G401 (cell line): Measurements from ENCODE around the gene EPHA8. TPM values are rescaled to one million over a fixed set of nuclear protein-coding genes. Genes with fewer than 3 reads are reported as not detected.

Source experiments
- DNase-seq: peaks from one replicate; pipeline ENCODE4 v3.0.0-alpha.2; 2015; ENCODE audit warnings: low spot score
- in situ Hi-C: cut with HindIII; loops from 2 replicates; pipeline ENCODE4 v1.10.0; 2016; ENCODE audit warnings: low sequenced_read_pairs, mixed read lengths
- total RNA-seq: library from RNA; depleted of rRNA; stranded (reverse); fragments of >200 nt; shearing (Covaris generic); gene quantifications from 2 replicates; pipeline ENCODE4 v1.2.3, GENCODE V29; 2014

Gene EPHA8
- total RNA-seq, 1 experiment from 2014 or later: not detected

DNA sequence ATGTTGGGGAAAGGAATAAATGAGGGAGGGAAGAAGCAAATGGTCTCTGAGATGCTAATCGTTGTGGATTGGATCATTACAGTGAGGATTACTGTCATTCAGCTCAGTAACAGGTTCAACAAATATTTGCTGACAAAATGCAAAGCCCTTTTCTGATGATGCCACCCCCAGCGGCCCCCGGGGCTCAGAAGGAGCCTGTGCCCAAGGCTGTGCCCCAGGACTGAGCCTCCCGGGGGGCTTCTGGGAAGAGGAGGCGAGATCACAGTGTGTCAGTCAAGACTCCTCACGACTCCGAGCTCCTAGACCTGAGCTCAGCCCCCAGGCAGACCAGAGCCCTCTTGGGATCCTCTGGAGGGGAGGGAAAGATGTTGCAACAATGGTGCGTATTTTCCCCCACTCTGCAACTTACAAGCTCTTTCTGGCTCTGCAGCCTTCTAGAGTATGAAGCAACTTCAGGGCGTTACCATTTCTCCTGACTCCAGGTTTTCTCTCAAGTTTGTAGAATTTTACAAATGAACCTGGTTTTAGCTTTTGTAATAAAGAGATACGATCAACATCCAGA, 20.8 kb downstream of the EPHA8 start:
- no peak for DNase-seq
- in situ Hi-C loops: no loop called here

DNA sequence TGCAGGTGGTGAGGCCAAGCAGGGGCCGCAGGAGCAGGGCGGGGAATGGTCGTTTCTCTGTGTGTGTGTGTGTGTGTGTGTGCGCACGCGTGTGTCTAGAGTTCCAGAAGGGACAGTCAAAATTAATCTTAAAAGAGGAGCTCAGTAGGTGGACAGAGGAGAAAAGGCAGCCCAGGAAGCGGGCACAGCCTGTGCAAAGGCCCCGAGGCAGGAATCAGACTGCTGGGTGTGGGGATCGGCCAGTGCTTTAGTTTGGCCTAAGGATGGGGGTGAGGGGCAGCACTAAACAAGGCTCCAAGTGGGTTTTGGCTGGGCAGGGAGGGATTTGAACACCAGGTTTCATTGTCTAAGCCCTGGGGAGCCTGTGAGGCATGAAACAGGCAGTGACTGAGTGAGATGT, 21.7 kb downstream of the EPHA8 start:
- DNase-seq: no peak
- in situ Hi-C loops: no loop called here

DNA sequence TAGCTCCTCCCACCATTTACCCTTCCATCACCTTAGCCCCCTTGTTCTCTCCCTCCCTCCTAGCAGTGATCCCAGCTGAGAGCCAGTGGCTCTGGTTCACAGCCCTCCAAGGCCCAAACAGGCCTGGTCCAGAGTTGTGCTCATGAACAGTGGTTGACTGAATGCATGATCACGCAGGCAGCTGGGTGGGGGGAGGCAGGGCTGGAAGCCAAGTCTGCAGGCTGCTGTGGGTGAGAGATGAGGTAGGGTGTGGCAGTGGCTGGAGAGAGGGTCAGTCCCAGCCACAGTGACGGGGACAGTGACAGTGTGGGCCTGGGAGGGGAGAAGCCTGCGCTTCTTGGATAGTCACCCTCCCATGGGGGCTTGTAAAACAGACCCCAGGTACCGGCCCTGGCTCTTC, 22.2 kb downstream of the EPHA8 start:
- in situ Hi-C loops: no loop called here
- no peak for DNase-seq

DNA sequence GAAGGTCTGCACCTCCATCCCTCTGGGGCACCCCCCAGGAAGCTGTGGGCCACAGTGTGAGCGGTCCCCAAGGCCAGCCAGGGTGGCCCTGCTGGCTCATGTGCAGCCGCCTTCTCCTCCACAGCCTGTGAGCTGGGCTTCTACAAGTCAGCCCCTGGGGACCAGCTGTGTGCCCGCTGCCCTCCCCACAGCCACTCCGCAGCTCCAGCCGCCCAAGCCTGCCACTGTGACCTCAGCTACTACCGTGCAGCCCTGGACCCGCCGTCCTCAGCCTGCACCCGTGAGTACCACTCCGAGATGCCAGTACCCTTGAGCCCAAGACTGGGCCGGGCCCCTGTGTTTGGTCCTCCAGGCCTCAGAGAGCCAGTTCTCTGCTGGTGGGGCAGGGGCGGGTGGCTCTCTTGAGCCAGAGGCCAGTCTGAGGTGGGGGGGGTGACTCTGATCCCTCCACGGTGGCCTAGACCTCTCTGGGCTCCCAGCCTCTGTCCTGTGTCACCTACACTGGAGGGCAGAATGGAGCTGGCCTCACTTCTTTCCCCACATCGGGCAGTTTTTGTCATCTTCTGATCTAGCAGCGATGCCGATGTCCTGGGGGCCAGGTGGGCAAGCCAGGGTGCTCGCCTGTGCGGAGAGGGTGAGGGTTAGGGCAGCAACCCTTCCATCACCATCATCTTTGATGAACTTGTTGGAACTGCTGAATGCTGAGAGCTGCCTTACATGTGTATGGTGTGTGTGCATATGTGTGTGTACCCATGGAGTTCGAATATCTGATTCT, 23.3 kb downstream of the EPHA8 start:
- in situ Hi-C loops: no loop called here
- no peak for DNase-seq

DNA sequence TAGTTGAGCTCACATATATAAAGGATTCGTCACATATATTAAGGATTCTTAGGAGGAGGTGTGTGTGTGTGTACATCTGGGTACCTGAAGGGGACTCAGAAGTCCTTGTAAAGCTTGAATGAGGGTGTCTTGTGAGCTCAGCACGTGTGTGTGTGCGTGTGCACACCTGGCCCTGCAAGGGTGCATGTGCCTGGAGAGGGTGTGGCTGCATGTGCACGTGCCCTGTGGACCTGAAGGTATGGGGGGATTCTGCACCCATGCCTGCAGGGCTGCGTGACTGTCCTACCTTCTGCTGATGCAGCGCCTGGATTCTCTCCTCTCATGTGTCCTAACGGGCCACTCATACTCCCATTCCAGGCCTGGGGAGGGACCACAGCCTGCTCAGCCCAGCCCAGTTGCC, 24.0 kb downstream of the EPHA8 start:
- DNase-seq: no peak
- in situ Hi-C loops: no loop called here

DNA sequence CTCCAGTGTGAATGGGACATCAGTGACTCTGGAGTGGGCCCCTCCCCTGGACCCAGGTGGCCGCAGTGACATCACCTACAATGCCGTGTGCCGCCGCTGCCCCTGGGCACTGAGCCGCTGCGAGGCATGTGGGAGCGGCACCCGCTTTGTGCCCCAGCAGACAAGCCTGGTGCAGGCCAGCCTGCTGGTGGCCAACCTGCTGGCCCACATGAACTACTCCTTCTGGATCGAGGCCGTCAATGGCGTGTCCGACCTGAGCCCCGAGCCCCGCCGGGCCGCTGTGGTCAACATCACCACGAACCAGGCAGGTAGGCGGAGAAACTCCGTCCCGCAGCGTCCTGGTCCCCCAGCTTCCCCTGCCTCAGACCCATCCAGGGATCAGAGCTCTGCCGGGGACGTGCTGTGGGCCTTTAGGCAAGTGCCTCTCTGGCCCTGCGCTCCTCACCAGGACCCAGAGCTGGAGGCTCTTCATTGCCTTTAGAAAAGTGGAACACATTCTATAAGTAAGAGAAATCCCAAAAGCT, 25.7 kb downstream of the EPHA8 start:
- no peak for DNase-seq
- in situ Hi-C loops: no loop called here

DNA sequence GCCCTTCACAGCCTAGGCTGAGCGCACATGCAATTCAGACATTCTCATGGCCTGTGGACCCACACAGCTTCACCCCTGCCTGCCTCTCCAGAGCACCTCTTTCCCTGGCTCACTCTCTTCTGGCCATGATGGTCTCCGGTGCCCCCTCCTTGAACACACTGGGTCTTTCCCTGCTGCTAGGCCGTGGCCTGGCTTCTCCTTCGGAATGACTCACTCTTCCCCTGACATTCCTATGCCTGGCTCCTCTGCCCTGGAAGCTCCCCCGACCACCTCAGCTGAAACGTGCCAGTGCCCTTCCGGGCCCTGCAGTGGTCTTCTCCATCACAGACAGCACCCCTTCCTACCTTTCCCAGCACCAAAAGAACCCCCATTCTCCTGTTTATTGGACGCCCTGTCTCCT, 28.3 kb downstream of the EPHA8 start:
- DNase-seq: no peak
- in situ Hi-C loops: no loop called here

DNA sequence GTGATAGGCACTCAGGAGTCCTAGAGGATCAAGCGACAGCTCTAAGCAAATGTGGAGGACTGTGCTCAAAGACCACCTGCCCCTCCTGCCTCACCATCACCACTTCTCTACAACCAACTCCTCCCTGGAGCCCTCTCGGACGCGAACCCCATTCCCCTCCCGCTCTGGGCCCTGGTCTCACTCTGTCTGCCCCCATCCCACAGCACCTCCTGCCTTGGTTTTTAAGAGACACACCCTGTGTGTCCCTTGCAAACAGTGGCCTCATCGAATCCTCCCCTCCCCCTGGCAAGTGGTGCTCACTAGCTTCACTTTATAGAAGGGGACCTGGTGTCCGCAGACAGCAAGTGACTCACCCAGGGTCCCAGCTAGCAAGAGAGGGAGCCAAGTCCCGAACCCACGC, 28.8 kb downstream of the EPHA8 start:
- in situ Hi-C loops: no loop called here
- no peak for DNase-seq

DNA sequence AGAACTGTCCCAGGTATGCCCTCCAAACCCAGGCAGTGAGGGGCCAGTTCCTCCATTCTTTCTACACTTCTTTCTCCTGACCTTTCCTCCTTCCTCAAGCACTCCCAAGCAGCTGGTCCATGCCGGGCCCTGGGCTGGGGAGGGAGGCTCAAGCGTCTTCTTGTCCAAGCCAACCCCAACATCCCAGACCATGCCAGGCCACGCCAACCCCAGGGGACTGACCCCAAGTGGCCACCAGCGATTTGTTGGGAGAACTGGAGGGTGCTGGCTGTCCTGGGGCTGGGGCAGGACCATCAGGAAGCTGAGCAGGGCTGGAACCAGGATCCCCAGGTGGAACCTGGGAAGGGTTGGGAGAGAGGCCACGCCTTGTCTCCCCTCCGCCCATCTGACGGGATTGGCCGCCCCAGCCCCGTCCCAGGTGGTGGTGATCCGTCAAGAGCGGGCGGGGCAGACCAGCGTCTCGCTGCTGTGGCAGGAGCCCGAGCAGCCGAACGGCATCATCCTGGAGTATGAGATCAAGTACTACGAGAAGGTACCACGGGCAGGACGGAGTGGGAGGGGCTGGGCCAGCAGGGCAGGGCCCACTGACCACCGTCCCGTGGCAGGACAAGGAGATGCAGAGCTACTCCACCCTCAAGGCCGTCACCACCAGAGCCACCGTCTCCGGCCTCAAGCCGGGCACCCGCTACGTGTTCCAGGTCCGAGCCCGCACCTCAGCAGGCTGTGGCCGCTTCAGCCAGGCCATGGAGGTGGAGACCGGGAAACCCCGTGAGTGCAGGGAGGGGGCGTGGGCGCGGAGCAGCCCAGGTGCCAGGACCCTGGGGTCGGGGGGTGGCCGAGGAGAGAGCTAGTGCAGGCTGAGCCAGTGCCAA, 29.9 kb downstream of the EPHA8 start:
- DNase-seq: no peak
- in situ Hi-C loops: no loop called here

DNA sequence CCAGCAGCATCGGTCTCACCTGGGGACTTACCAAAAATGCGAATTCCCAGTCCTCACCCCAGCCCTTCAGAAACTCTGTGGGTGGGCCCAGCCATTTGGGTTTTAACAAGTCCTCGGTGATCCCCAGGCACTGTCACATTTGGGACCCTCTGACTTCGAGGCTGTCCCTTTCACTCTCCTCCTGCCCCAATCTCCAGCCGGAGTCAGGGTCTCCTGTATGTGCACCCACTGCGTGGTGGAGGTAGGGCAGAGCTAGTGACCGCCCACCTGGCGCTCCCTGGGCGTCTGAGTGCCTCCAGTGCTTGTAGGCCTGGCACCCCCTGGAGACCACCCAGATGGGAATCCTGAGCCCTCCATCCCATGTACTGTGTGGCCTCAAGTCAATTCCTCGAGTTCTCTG, 31.1 kb downstream of the EPHA8 start:
- DNase-seq: no peak
- in situ Hi-C loops: no loop called here

DNA sequence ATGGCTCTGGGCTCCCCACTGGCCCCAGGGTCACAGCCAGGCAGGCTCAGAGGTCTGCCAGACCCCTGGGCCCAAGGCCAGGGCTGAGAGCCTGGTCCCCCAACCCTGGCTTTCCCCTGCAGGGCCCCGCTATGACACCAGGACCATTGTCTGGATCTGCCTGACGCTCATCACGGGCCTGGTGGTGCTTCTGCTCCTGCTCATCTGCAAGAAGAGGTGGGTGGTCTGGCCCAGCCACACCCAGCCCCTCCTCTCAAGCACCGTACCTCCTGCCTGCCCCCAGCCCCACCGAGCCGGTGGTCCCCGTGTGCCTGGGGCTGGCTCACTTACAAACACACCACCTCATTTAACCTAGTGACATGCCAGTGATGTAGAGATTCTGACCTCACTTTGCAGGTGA, 31.8 kb downstream of the EPHA8 start:
- DNase-seq: no peak
- in situ Hi-C loops: no loop called here

DNA sequence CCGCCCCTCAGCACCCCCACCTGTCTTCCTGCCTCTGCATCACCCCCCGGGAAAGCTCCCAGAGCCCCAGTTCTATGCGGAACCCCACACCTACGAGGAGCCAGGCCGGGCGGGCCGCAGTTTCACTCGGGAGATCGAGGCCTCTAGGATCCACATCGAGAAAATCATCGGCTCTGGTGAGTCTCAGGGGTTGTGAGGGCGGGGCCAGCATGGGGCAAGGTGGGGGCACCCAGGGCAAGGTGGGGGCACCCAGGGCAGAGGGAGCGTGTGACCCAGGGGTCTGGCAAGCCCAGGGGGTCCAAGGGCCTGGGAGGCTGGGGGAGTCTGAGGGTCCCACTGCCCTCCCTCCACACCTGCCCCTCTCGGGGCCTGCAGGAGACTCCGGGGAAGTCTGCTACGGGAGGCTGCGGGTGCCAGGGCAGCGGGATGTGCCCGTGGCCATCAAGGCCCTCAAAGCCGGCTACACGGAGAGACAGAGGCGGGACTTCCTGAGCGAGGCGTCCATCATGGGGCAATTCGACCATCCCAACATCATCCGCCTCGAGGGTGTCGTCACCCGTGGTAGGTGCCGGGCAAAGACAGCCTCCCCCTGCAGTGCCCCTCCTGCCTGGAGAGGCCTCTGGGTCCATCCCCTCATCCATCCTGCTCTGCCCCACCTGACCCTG, 34.1 kb downstream of the EPHA8 start:
- DNase-seq: no peak
- in situ Hi-C loops: no loop called here

DNA sequence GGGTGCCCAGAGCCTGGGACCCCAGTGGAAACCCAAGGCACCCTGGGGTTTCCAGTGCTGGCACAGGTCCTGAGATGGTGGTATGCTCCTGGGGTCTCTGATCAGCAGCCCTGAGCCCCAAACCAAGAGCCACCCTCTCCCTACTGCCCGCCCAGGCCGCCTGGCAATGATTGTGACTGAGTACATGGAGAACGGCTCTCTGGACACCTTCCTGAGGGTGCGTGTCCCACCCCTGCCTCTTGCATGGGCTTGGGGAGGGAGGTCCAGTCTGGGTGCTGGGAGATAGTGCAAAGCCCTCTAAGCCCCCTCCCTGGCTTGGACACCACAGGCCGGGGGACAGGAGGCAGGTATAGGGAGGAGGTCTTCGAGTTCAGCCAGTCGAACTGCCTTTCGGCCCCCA, 34.7 kb downstream of the EPHA8 start:
- in situ Hi-C loops: no loop called here
- no peak for DNase-seq

DNA sequence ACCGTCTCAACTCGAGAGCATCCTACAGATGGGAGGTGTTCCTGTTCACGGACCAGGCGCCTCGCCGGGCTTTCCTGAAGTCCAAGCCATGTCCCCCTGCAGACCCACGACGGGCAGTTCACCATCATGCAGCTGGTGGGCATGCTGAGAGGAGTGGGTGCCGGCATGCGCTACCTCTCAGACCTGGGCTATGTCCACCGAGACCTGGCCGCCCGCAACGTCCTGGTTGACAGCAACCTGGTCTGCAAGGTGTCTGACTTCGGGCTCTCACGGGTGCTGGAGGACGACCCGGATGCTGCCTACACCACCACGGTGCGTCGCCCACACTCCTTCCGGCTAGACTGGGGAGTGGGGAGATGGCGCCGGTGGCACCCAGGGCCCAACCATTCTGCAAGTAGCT, 35.4 kb downstream of the EPHA8 start:
- in situ Hi-C loops: no loop called here
- DNase-seq: no peak

DNA sequence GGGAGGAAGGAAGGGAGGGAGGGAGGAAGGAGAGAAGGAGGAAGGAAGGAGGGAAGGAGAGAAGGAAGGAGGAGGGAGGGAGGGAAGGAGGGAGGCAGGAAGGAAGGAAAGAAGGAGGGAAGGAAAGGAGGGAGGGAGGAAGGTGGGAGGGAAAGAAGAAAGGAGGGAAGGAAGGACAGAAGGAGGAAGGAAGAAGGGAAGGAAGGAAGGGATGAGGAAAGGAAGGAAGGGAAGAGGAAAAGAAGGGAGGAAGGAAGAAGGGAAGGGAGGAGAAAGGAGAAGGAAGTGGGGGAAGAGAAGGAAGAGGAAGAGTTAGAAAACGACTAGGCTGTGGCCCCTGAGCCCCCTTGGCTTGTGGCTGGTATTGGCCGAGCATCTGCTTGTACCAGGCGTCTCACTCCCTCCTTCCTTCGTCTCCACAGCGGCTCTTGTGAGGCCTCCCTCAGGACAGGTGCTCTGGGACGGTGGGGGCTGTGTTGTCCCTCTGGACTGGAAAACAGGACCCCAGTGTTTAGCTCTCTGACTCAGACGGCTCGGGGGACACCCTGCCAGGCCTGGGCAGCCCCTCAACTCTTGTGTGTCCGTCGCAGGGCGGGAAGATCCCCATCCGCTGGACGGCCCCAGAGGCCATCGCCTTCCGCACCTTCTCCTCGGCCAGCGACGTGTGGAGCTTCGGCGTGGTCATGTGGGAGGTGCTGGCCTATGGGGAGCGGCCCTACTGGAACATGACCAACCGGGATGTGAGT, 37.0 kb downstream of the EPHA8 start:
- in situ Hi-C loops: no loop called here
- DNase-seq: peak; percentile 62

DNA sequence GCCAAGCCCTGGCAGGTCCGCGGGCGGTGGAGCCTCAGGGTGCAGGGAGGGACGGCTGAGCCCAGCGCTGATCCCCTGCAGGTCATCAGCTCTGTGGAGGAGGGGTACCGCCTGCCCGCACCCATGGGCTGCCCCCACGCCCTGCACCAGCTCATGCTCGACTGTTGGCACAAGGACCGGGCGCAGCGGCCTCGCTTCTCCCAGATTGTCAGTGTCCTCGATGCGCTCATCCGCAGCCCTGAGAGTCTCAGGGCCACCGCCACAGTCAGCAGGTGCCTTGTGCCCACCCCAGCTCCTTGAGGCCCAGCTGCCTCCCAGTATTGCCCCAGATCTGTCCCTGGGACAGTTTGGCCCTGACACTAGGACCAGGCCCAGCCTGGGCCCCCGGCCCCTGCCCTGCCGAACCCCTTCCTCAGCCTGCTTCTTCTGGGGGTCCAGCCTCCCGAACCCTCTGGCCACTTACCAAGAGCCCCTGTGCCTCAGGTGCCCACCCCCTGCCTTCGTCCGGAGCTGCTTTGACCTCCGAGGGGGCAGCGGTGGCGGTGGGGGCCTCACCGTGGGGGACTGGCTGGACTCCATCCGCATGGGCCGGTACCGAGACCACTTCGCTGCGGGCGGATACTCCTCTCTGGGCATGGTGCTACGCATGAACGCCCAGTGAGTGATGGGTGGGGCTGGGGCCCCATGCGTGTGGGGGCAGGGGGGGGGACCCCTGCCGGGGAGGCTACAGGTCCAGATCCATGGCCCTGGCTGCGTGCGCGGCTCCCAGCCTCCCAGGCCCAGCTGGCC, 37.7 kb downstream of the EPHA8 start:
- DNase-seq: no peak
- in situ Hi-C loops: no loop called here

DNA sequence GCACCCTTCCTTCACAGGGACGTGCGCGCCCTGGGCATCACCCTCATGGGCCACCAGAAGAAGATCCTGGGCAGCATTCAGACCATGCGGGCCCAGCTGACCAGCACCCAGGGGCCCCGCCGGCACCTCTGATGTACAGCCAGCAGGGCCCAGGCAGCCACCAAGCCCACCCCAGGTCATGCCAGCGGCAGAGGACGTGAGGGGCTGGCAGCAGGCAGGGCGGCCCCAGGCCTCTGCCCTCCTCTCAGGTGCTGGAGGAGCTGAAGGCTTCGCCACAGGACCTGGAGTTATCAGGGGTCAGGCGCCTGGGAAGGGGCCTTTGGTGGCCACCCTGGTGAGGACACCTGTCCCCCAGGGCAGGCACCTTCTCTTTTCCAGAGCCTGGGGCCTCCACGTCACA, 38.3 kb downstream of the EPHA8 start:
- in situ Hi-C loops: no loop called here
- no peak for DNase-seq

DNA sequence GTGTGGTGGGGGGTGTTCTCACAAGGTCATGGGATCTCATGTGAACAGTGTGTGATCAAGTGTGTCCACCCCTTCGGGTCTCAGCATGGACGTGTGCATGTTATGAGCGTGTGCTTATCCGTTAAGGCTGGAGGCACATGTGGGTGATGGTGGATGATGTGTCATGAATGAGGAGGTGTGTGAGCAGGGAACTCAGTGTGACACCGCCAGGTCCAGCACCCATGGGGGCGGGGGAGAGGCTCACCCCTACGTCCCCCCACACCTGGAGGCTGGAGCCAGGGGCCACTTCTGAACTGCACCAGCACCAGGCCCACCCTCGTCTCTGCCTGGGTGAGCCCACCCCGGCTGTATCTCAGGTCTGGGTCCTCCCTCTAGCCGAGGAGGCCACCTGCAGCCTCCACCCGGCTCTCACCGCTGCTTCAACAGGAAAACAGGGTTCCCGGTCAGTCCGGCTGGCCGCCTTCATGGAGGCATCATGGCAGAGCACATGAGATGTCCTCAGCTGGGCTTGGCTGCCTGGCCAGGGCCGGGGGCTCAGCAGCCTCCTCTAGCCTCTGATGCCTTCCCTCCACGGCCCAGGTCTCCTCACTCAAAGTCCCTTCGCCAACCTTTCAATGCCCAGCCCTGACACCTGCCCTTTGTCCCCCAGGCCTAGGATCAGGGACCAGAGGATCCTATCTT, 38.9 kb downstream of the EPHA8 start:
- DNase-seq: no peak
- in situ Hi-C loops: no loop called here
